H1 (cell line): ENCODE results near the gene UBXN11.

Experiments used
- EGR1 ChIP-seq: IDR thresholded peaks from 2 replicates; pipeline ENCODE4 v1.6.1; 2011; ENCODE audit warnings: low read depth, low read length, borderline replicate concordance
- EZH2 ChIP-seq: fragments of 200-600 bp; sonication (generic); IDR thresholded peaks from 2 replicates; pipeline ENCODE4 v1.7.1; 2012; ENCODE audit warnings: low read depth, mild to moderate bottlenecking, moderate library complexity, low read length, inconsistent platforms; ENCODE audit not compliant: severe bottlenecking
- JUN ChIP-seq: IDR thresholded peaks from 2 replicates; pipeline ENCODE4 v1.6.1; 2011; ENCODE audit warnings: low read depth, mild to moderate bottlenecking, improper control_type of control experiment, low read length
- POLR2A ChIP-seq, 2 experiments: IDR thresholded peaks; 1 replicate in 1 of 2; 2 replicates in 1 of 2; pipeline ENCODE4 v1.6.1; 2011; ENCODE audit warnings: low read depth in 2 of 2, low read length in 2 of 2, mild to moderate bottlenecking in 2 of 2; ENCODE audit errors: control extremely low read depth in 1 of 2
- POLR2AphosphoS5 ChIP-seq: IDR thresholded peaks from 2 replicates; pipeline ENCODE4 v1.6.1; 2011; ENCODE audit warnings: low read depth, low read length
- RFX5 ChIP-seq: IDR thresholded peaks from 2 replicates; pipeline ENCODE4 v1.6.1; 2011; ENCODE audit warnings: low read depth, low read length, improper control_type of control experiment, borderline replicate concordance
- SIN3A ChIP-seq, 2 experiments: IDR thresholded peaks in 1 of 2; conservative IDR thresholded peaks in 1 of 2; 2 replicates each; pipeline ENCODE4 v1.6.1; 2011 to 2012; ENCODE audit warnings: low read length in 2 of 2, improper control_type of control experiment in 1 of 2, low read depth in 1 of 2, mild to moderate bottlenecking in 1 of 2
- SIX5 ChIP-seq: IDR thresholded peaks from 2 replicates; pipeline ENCODE4 v1.6.1; 2011; ENCODE audit warnings: mild to moderate bottlenecking, low read depth, low read length
- ZNF274 ChIP-seq: IDR thresholded peaks from 2 replicates; pipeline ENCODE4 v1.7.0; 2012; ENCODE audit warnings: low read length, borderline replicate concordance; ENCODE audit errors: extremely low read depth
- TF ChIP-seq, protein P1 (sequence below), 3 experiments: IDR thresholded peaks; 1 replicate in 2 of 3; 2 replicates in 1 of 3; pipeline versions ENCODE4 v1.5.1 to v1.6.1; 2011; ENCODE audit warnings: low read length in 3 of 3, mild to moderate bottlenecking in 3 of 3, inconsistent platforms in 2 of 3, low read depth in 1 of 3, moderate library complexity in 1 of 3; ENCODE audit not compliant: insufficient read depth in 1 of 3; ENCODE audit errors: control extremely low read depth in 1 of 3
- TF ChIP-seq, protein P2 (sequence below): IDR thresholded peaks from 2 replicates; pipeline ENCODE4 v1.6.1; 2012; ENCODE audit warnings: inconsistent platforms

DNA sequence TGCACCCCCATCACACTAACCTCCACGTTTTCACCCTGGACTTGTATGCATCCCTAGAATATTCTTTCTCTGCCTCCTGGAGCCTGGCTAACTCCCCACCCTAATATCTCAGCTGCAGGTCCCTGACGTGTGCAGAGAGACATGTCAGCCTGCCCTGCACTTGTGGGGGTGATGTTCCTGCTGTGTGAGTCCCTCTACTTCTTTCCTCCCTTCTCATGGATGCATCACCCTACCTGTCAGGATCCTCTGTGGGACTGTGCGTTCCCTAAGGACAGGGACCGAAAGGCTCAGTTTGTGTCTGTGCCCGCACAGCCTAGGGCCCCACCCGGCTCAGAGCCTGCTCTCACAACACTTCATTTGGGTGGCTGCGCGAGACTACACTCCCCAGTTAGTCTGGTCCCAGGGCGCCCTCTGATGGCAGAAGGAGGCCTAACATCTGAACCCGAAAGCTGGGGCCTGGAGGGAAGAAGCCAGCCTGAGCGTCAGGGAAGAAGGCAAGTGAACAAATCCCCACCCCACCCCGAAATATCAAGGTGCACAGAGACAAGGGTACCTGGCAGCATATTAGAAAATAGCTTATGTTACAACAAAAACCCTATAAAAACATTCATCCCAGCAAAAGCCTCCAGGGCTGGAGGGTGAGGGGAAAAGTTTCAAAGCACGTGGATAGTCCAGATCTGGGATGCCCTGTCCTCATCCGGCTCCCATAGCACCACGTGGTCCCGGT, 15.0 kb upstream of the UBXN11 start:
- TF ChIP-seq EZH2 (no peak), RFX5 (no peak), EGR1 (no peak), POLR2A (IDR thresholded peaks at IDR 0.05; ENCODE audit: control extremely low read depth in 1 of 2, low read depth in 2 of 2, low read length in 2 of 2) (no peak), JUN (no peak), SIN3A (conservative IDR thresholded peaks at IDR 0.05 in 1 of 2, IDR thresholded peaks at IDR 0.05 in 1 of 2; ENCODE audit: low read depth in 1 of 2, low read length in 2 of 2) (no peak), POLR2AphosphoS5 (no peak), SIX5 (no peak), ZNF274 (no peak)
- TF ChIP-seq, protein P1, sequence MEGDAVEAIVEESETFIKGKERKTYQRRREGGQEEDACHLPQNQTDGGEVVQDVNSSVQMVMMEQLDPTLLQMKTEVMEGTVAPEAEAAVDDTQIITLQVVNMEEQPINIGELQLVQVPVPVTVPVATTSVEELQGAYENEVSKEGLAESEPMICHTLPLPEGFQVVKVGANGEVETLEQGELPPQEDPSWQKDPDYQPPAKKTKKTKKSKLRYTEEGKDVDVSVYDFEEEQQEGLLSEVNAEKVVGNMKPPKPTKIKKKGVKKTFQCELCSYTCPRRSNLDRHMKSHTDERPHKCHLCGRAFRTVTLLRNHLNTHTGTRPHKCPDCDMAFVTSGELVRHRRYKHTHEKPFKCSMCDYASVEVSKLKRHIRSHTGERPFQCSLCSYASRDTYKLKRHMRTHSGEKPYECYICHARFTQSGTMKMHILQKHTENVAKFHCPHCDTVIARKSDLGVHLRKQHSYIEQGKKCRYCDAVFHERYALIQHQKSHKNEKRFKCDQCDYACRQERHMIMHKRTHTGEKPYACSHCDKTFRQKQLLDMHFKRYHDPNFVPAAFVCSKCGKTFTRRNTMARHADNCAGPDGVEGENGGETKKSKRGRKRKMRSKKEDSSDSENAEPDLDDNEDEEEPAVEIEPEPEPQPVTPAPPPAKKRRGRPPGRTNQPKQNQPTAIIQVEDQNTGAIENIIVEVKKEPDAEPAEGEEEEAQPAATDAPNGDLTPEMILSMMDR (IDR thresholded peaks at IDR 0.05; ENCODE audit: control extremely low read depth in 1 of 3, insufficient read depth in 1 of 3, low read depth in 1 of 3, low read length in 3 of 3): peak; percentile 83 to 97 (median 92)
- TF ChIP-seq, protein P2, sequence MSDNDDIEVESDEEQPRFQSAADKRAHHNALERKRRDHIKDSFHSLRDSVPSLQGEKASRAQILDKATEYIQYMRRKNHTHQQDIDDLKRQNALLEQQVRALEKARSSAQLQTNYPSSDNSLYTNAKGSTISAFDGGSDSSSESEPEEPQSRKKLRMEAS: no peak
